Sigmoid colon (tissue), 7 donors: ENCODE measurements around the gene REV3L. TPM values are rescaled to one million over a fixed set of nuclear protein-coding genes. Genes with fewer than 3 reads are reported as not detected.

Experiments used
- DNase-seq: peaks from one replicate; pipeline ENCODE4 v3.0.0-alpha.2; 2019
- H3K27ac ChIP-seq, 4 donors: fragments of 200-600 bp; sonication (generic); one replicate each; pipeline ENCODE4 v1.5.1; 2016 to 2019; ENCODE audit warnings: mild to moderate bottlenecking in 1 of 4
- H3K27me3 ChIP-seq, 3 donors: fragments of 200-600 bp; sonication (generic); one replicate each; pipeline ENCODE4 v1.5.1; 2019; ENCODE audit warnings: mild to moderate bottlenecking in 1 of 3
- H3K36me3 ChIP-seq, 4 donors: fragments of 200-600 bp; sonication (generic); one replicate each; pipeline ENCODE4 v1.5.1; 2016 to 2019
- H3K4me1 ChIP-seq, 4 donors: fragments of 200-600 bp; sonication (generic); one replicate each; pipeline ENCODE4 v1.5.1; 2017 to 2019
- H3K4me3 ChIP-seq, 4 donors: fragments of 200-600 bp; sonication (generic); one replicate each; pipeline ENCODE4 v1.5.1; 2017 to 2019; ENCODE audit warnings: mild to moderate bottlenecking in 2 of 4, moderate library complexity in 1 of 4
- H3K9me3 ChIP-seq, 4 donors: fragments of 200-600 bp in 3 of 4; sonication (generic) in 3 of 4; one replicate each; pipeline versions ENCODE4 v1.5.1 to v1.6.1; 2013 to 2019
- EP300 ChIP-seq, 4 donors: sonication (generic); formaldehyde crosslinking; IDR thresholded peaks; one replicate each; pipeline ENCODE4 v1.6.1; 2017; ENCODE audit warnings: antibody characterized with exemption in 4 of 4
- POLR2A ChIP-seq, 2 donors: fragments of 450-650 bp; IDR thresholded peaks; one replicate each; pipeline ENCODE4 v1.6.1; 2016; ENCODE audit warnings: antibody characterized with exemption in 2 of 2, mild to moderate bottlenecking in 2 of 2, moderate library complexity in 2 of 2
- POLR2AphosphoS5 ChIP-seq, 4 donors: sonication (generic); formaldehyde crosslinking; IDR thresholded peaks; one replicate each; pipeline ENCODE4 v1.6.1; 2017; ENCODE audit warnings: antibody characterized with exemption in 4 of 4
- WGBS, 2 donors: extraction: QIAGEN DNeasy Blood & Tissue Kit; methylation state at CpG; one replicate each; pipeline ENCODE4 v1.1.7; 2013; 5-methylcytosine and 5-hydroxymethylcytosine counted together
- intact Hi-C: fragments of 100-400 bp; cut with DNase I; formaldehyde crosslinking; loops from one replicate; pipeline ENCODE4 v1.15.1; 2023
- polyA plus RNA-seq, 3 donors: library from polyadenylated mRNA; stranded (reverse); fragments of 200-250 nt; gene quantifications; one replicate each; pipeline ENCODE4 v1.2.3, GENCODE V29; 2013
- total RNA-seq, 4 donors: library from RNA; depleted of rRNA; stranded (reverse); fragments of >200 nt; gene quantifications; one replicate each; pipeline ENCODE4 v1.1.0, GENCODE V29; 2016
- TF ChIP-seq, protein P1 (sequence below), 4 experiments: fragments of 450-650 bp in 3 of 4; fragments of 200-600 bp in 1 of 4; IDR thresholded peaks; one replicate each; pipeline ENCODE4 v1.5.1; 2016 to 2019; ENCODE audit warnings: antibody characterized with exemption in 4 of 4, mild to moderate bottlenecking in 3 of 4, moderate library complexity in 2 of 4
- donor health status: healthy with polysubstance abuse.
- donor health status: Bipolar disorder and iron deficiency.
- donor health status: healthy.

REV3L gene
- total and polyA plus RNA-seq, 7 donors, result 3.0 to 122 (median 72.1) TPM

DNA sequence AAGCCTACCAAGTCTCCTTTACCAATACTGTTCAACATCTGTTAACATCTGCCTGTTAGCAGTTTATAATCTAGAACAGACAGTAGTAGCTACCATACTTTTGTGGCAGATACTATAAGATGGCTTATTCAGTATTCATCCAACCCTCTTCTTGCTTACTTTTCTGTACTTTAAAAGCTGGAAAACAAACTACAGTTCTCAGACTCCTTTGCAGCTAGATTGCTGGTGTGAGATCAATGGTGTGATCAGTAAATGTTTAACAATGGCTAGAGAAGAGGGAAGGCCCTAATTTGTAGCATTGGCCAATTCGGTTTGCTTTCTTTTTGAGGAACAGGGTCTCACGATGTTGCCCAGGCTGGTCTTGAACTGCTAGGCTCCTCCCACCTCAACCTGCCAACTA is 3.5 kb upstream of the REV3L start:
- Histone ChIP-seq H3K27me3 (no peaks in the 10 kb centered on the region), H3K4me3 (no peak overlapping the region), H3K27ac (peak overlapping the region in 2 of 4 donors; percentile 99), H3K36me3 (no peaks in the 10 kb centered on the region), H3K9me3 (no peaks in the 10 kb centered on the region), H3K4me1 (peaks cover 0 to 20% (median 15%) of the 10 kb centered on the region in 4 donors)
- DNase-seq, result no peak
- intact Hi-C loops, result no loop called here
- no peak for TF ChIP-seq POLR2A (IDR thresholded peaks at IDR 0.05)
- TF ChIP-seq EP300 (IDR thresholded peaks at IDR 0.05), result no peak
- TF ChIP-seq POLR2AphosphoS5 (IDR thresholded peaks at IDR 0.05), result no peak
- TF ChIP-seq, protein P1, sequence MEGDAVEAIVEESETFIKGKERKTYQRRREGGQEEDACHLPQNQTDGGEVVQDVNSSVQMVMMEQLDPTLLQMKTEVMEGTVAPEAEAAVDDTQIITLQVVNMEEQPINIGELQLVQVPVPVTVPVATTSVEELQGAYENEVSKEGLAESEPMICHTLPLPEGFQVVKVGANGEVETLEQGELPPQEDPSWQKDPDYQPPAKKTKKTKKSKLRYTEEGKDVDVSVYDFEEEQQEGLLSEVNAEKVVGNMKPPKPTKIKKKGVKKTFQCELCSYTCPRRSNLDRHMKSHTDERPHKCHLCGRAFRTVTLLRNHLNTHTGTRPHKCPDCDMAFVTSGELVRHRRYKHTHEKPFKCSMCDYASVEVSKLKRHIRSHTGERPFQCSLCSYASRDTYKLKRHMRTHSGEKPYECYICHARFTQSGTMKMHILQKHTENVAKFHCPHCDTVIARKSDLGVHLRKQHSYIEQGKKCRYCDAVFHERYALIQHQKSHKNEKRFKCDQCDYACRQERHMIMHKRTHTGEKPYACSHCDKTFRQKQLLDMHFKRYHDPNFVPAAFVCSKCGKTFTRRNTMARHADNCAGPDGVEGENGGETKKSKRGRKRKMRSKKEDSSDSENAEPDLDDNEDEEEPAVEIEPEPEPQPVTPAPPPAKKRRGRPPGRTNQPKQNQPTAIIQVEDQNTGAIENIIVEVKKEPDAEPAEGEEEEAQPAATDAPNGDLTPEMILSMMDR (IDR thresholded peaks at IDR 0.05), result no peak
- 97 to 98% methylated on average over 2 of the region's 2 CpGs for WGBS, 2 donors

DNA sequence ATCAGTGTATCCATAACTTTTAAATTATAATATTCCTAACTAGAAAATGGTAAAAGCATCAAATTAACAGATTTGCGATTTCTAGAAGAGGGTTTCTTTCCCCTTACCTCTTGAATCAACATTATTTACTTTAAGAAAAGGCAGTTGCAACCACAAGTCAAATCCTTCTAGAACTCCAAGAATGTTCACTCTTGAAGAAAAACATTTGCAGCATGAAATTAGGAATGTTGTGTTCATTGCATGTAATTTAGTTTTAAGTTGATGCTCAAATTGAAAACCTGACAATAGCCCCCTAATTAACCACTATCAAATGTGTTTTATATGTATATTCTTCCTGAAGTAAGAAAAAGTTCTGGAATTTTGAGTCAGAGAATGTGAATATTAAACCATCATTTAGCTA is 2.3 kb upstream of the REV3L start:
- peaks cover 0 to 24% (median 20%) of the 10 kb centered on the region in 4 donors for H3K4me1 ChIP-seq
- no peaks in the 10 kb centered on the region for H3K36me3 ChIP-seq
- TF ChIP-seq POLR2AphosphoS5 (IDR thresholded peaks at IDR 0.05) (no peak), POLR2A (IDR thresholded peaks at IDR 0.05) (no peak), EP300 (IDR thresholded peaks at IDR 0.05) (no peak)
- TF ChIP-seq, protein P1 (IDR thresholded peaks at IDR 0.05), result no peak
- no peaks in the 10 kb centered on the region for H3K9me3 ChIP-seq
- WGBS, 2 donors, result 82 to 87% methylated on average over 1 of the region's 1 CpG
- DNase-seq, result no peak
- peak overlapping the region; percentile 99 to 100 (median 100) for H3K27ac ChIP-seq
- no peak overlapping the region for H3K4me3 ChIP-seq
- H3K27me3 ChIP-seq, result no peaks in the 10 kb centered on the region
- intact Hi-C loops, result no loop called here

DNA sequence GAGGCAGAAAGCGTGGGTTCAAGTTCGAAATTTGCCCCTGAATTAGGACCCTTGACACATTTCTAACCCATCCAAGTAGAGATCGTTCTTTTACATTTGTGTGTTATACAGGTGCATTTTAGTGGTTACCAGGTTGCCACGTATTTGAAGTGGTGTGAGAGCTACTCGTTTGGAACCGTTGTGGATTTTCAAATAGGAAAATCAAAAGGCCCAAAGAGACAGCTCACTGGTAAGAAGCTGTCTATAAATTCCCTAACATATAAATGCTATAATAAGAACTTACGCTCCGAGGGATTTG is 1.6 kb upstream of the REV3L start:
- WGBS, 2 donors, result 6 to 12% methylated on average over 8 of the region's 8 CpGs
- TF ChIP-seq POLR2A (IDR thresholded peaks at IDR 0.05) (no peak), POLR2AphosphoS5 (IDR thresholded peaks at IDR 0.05) (no peak), EP300 (IDR thresholded peaks at IDR 0.05) (no peak)
- TF ChIP-seq, protein P1 (IDR thresholded peaks at IDR 0.05), result no peak
- intact Hi-C loops, result loop anchor here (1.0 to 5.0 kb wide), 7 partner anchors 52 to 558 kb away; no protein-coding TSS in a partner anchor

DNA sequence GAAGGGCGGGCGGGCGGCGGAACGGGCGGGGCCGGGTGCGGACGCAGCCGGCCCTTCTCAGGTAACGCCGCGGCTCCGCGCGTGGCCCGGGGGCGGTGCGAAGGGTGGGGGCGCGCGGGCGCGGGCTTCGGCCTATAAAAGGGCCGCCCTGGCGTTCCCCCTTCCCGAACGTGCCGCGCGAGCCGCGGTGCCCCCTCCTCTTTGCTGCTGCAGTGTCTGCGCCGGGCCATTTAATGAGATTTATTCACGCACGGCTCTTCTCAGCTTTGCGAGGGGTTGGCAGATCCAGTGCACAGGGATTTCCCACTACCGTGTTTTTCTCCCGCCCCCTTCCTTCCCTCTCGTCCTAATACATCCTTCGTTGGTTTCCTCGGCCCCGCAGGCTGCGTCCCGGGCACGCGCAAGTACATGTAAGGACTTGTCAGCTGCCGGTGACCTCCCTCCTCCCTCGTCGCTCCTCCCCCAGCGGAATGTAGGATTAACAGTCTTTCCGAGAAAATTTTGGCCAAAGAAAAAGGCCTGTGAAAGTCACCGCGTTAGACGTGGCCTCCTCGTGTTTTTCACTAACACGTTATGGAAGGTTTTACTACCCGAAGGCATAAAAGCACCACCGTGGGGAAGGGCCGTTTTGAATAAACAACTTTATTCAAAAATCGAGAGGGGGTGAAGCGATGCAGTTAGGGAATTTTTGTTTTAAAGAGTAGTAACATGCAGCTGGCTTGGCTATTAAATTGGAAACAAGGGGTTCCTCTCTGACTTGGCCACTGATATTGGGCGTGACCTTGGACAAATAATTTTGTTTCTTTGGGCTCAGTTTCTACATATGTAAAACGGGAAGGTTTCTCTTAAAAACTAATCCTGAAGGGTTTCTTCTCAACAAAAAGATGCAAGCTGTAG is 966 bp upstream of the REV3L start:
- peak; percentile 99 for DNase-seq
- Histone ChIP-seq H3K4me1 (peaks cover 0 to 37% (median 33%) of the 10 kb centered on the region in 4 donors), H3K9me3 (no peaks in the 10 kb centered on the region), H3K27me3 (no peaks in the 10 kb centered on the region), H3K4me3 (peak overlapping the region; percentile 80 to 99 (median 93)), H3K36me3 (no peaks in the 10 kb centered on the region), H3K27ac (peak overlapping the region; percentile 99 to 100 (median 100))
- TF ChIP-seq, protein P1 (IDR thresholded peaks at IDR 0.05), result no peak
- TF ChIP-seq POLR2A (IDR thresholded peaks at IDR 0.05), result peak; percentile 52
- peak; percentile 69 to 89 (median 80) for TF ChIP-seq POLR2AphosphoS5 (IDR thresholded peaks at IDR 0.05)
- peak in 2 of 4 donors; percentile 10 to 34 for TF ChIP-seq EP300 (IDR thresholded peaks at IDR 0.05)
- intact Hi-C loops, result loop anchor here (1.0 to 5.0 kb wide), 9 partner anchors 52 to 558 kb away; partner anchors contain the start of gene TRAF3IP2
- WGBS, 2 donors, result 0 to 1% methylated on average over 66 of the region's 66 CpGs

More for the DNA sequence above, 1.6 kb upstream of the REV3L start:
- Histone ChIP-seq H3K27ac (peak overlapping the region; percentile 99 to 100 (median 100)), H3K4me1 (peaks cover 0 to 31% (median 27%) of the 10 kb centered on the region in 4 donors), H3K9me3 (no peaks in the 10 kb centered on the region), H3K36me3 (no peaks in the 10 kb centered on the region), H3K27me3 (no peaks in the 10 kb centered on the region), H3K4me3 (peak overlapping the region; percentile 80 to 99 (median 93))
- DNase-seq, result no peak
